ENCODE data around the gene RNF31. TPM values are rescaled to one million over a fixed set of nuclear protein-coding genes. Genes with fewer than 3 reads are reported as not detected.
A peak's percentile ranks its signal among the peaks of the same experiment; 100 is the strongest.
"Not testable (repeated sequence)": the region's sequence is repeated elsewhere in the genome, so short reads cannot be mapped to it uniquely, and the experiment has no call there.

Gene RNF31
- total RNA-seq, 5 donors from 2014 or later (not counting 1 experiment from before 2014, with no cell fraction given): 67.7 to 131 (median 100) TPM

DNA sequence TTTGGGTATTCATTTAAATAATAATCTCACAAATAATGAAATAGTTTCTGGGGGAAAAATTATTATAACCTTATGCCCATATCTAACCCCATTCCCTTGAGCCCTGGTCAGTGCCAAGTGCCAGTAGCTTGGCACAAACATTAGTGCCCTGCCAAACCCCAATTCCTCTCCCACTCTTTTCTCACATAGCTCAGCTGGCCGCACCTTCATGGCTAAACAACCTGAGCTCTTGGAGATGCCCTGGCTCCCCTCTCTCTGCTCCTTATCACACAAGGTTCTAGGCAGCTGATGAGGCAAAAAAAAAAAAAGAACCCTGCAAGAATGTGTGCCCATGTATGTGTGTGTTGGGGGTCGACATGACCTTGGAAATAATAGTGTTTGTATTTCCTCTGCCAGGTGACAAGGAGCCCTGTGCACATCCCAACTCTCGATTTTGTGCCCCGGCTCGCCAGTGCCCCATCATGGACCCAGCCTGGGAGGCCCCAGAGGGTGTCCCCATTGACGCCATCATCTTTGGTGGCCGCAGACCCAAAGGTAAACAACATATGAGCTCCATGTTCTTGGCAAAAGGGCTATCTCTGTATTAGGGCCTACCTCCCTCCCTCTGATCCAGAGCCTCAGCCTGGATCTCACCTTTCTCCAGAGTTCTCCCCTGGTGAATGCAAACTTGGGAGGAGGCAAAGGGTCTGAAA, 44.8 kb upstream of the RNF31 start:
- Histone ChIP-seq H3K4me1 (ENCODE audit: control insufficient read depth in 1 of 2, extremely low read depth in 1 of 2, insufficient read depth in 2 of 2, low read length in 2 of 2) (no peaks in the 10 kb centered on the region), H3K9me3 (no peaks in the 10 kb centered on the region), H3K4me3 (ENCODE audit: control insufficient read depth in 1 of 2, extremely low read depth in 1 of 2, low read length in 1 of 2) (no peak overlapping the region), H3K36me3 (ENCODE audit: control insufficient read depth in 2 of 2, extremely low read depth in 1 of 2, insufficient read depth in 1 of 2, low read length in 1 of 2) (peaks cover 8 to 39% of the 10 kb centered on the region in 2 donors), H3K27me3 (replicated peaks in 1 of 2; ENCODE audit: control insufficient read depth in 2 of 2, extremely low read depth in 1 of 2, insufficient read depth in 2 of 2, low read length in 1 of 2) (no peaks in the 10 kb centered on the region), H3K27ac (ENCODE audit: low read length) (no peak overlapping the region)
- peaks cover 44% of the 10 kb centered on the region for H3K36me3 Mint-ChIP-seq
- peaks cover 0 to 3% (median 0%) of the 10 kb centered on the region in 3 donors for H3K4me1 Mint-ChIP-seq
- H3K27me3 Mint-ChIP-seq: no peaks in the 10 kb centered on the region
- peaks cover 0 to 4% (median 0%) of the 10 kb centered on the region in 3 donors for H3K9me3 Mint-ChIP-seq
- ChIA-PET POLR2A (no interaction called here), CTCF (interaction anchor here in 1 of 2 donors (0.6 kb wide), 1 partner anchor 252 kb away, joined by 4 read pairs; no protein-coding TSS in a partner anchor)
- DNase-seq (no peak), ATAC-seq (replicated peaks in 1 of 4) (no peak)
- peak overlapping the region in 1 of 2 donors; percentile 16 for H3K27ac Mint-ChIP-seq
- WGBS (ENCODE audit: insufficient coverage): 100% methylated on average over 1 of the region's 7 CpGs
- H3K4me3 Mint-ChIP-seq: no peak overlapping the region

DNA sequence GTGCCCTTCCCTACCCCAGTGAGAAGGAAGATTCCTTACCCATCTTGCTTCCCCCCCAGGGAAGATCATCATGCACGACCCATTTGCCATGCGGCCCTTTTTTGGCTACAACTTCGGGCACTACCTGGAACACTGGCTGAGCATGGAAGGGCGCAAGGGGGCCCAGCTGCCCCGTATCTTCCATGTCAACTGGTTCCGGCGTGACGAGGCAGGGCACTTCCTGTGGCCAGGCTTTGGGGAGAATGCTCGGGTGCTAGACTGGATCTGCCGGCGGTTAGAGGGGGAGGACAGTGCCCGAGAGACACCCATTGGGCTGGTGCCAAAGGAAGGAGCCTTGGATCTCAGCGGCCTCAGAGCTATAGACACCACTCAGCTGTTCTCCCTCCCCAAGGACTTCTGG, 43.8 kb upstream of the RNF31 start:
- WGBS (ENCODE audit: insufficient coverage): 100% methylated on average over 8 of the region's 13 CpGs
- H3K27ac ChIP-seq (ENCODE audit: low read length): no peak overlapping the region
- Mint-ChIP-seq H3K4me1 (peaks cover 2 to 6% (median 3%) of the 10 kb centered on the region in 3 donors), H3K27me3 (no peaks in the 10 kb centered on the region), H3K27ac (no peak overlapping the region), H3K36me3 (peaks cover 44% of the 10 kb centered on the region), H3K4me3 (no peak overlapping the region), H3K9me3 (peaks cover 0 to 4% (median 0%) of the 10 kb centered on the region in 3 donors)
- no peaks in the 10 kb centered on the region for H3K27me3 ChIP-seq (replicated peaks in 1 of 2; ENCODE audit: control insufficient read depth in 2 of 2, extremely low read depth in 1 of 2, insufficient read depth in 2 of 2, low read length in 1 of 2)
- H3K4me1 ChIP-seq (ENCODE audit: control insufficient read depth in 1 of 2, extremely low read depth in 1 of 2, insufficient read depth in 2 of 2, low read length in 2 of 2): peaks cover 0 to under 1% of the 10 kb centered on the region in 2 experiments
- H3K36me3 ChIP-seq (ENCODE audit: control insufficient read depth in 2 of 2, extremely low read depth in 1 of 2, insufficient read depth in 1 of 2, low read length in 1 of 2): peaks cover 4 to 36% of the 10 kb centered on the region in 2 donors
- CTCF ChIA-PET: no interaction called here
- no peak overlapping the region for H3K4me3 ChIP-seq (ENCODE audit: control insufficient read depth in 1 of 2, extremely low read depth in 1 of 2, low read length in 1 of 2)
- ATAC-seq (replicated peaks in 1 of 4) (no peak), DNase-seq (no peak)
- H3K9me3 ChIP-seq: no peaks in the 10 kb centered on the region
- POLR2A ChIA-PET: interaction anchor here in 1 of 2 donors (0.5 to 0.8 kb wide), 2 partner anchors 10 to 192 kb away, joined by 3 to 6 read pairs; no protein-coding TSS in a partner anchor

DNA sequence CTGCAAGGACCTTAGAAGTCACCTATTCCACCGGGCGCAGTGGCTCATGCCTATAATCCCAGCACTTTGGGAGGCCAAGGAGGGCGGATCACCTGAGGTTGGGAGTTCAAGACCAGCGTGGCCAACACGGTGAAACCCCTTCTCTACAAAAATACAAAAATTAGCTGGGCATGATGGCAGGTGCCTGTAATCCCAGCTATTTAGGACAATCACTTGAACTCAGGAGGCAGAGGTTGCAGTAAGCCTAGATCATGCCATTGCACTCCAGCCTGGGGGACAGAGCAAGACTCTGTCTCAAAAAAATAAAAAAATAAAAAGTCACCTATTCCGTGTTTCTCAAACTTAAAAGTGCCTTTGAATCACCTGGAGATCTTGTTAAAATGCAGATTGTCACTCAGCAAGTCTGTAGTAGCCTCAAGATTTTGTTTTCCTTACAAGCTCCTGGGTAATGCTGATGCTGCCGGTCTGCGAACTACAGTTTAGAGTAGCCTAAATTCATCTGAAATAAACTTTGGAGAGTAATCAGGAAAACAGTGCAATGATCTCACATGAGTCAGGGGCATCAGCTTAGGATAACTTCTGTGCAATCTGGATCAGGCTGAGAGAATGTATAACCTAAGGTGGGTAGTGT, 41.6 kb upstream of the RNF31 start:
- H3K27me3 Mint-ChIP-seq; DNase-seq; H3K4me3 ChIP-seq (ENCODE audit: control insufficient read depth in 1 of 2, extremely low read depth in 1 of 2, low read length in 1 of 2); H3K27ac ChIP-seq (ENCODE audit: low read length); H3K4me3 Mint-ChIP-seq; H3K9me3 ChIP-seq; H3K9me3 Mint-ChIP-seq; ATAC-seq (replicated peaks in 1 of 4); H3K27me3 ChIP-seq (replicated peaks in 1 of 2; ENCODE audit: control insufficient read depth in 2 of 2, extremely low read depth in 1 of 2, insufficient read depth in 2 of 2, low read length in 1 of 2); POLR2A ChIA-PET: not testable (repeated sequence)
- Mint-ChIP-seq H3K27ac (peak overlapping the region; percentile 28 to 41), H3K36me3 (peaks cover 29% of the 10 kb centered on the region), H3K4me1 (peaks cover 11 to 17% (median 13%) of the 10 kb centered on the region in 3 donors)
- H3K36me3 ChIP-seq (ENCODE audit: control insufficient read depth in 2 of 2, extremely low read depth in 1 of 2, insufficient read depth in 1 of 2, low read length in 1 of 2): peaks cover 0 to 14% of the 10 kb centered on the region in 2 donors
- 95% methylated on average over 4 of the region's 8 CpGs for WGBS (ENCODE audit: insufficient coverage)
- peaks cover 3 to 12% of the 10 kb centered on the region in 2 experiments for H3K4me1 ChIP-seq (ENCODE audit: control insufficient read depth in 1 of 2, extremely low read depth in 1 of 2, insufficient read depth in 2 of 2, low read length in 2 of 2)
- CTCF ChIA-PET: interaction anchor here (2.0 to 2.1 kb wide), 2 partner anchors 9 to 15 kb away, joined by 5 to 7 read pairs; partner anchors contain the start of genes DCAF11 (in 1 of the 2) and NRL (in 1 of the 2)

DNA sequence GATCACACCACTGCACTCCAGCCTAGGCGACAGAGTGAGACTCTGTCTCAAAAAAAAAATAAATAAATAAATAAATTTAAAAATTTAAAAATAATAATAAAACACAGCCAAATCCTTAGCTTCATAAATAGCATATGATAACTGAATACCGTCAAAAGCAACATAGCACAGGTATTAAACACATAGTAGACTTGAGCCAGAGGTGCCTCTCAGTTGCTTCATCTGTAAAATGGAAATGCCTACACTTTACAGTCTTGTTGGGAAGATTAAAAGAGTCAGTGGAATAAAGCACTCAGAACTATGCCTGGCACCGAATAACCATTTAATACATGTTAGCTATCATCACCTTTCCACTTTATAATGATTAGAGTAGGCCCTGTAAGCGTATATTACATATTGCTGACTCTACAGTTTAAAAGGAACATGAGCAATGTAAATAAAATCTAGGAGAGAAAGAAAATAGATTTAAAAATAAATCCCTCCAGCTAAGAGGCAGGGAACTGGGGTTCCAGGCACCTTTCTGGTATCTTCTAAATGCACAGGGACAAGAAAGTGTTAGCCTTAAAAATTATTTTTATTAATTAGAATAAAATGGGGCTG, 40.5 kb upstream of the RNF31 start:
- WGBS (ENCODE audit: insufficient coverage): no CpG with 5 or more reads among the region's 4 CpGs
- Histone ChIP-seq H3K27ac (ENCODE audit: low read length) (no peak overlapping the region), H3K4me1 (ENCODE audit: control insufficient read depth in 1 of 2, extremely low read depth in 1 of 2, insufficient read depth in 2 of 2, low read length in 2 of 2) (peaks cover 3 to 12% of the 10 kb centered on the region in 2 experiments), H3K9me3 (no peaks in the 10 kb centered on the region), H3K27me3 (replicated peaks in 1 of 2; ENCODE audit: control insufficient read depth in 2 of 2, extremely low read depth in 1 of 2, insufficient read depth in 2 of 2, low read length in 1 of 2) (no peaks in the 10 kb centered on the region), H3K36me3 (ENCODE audit: control insufficient read depth in 2 of 2, extremely low read depth in 1 of 2, insufficient read depth in 1 of 2, low read length in 1 of 2) (peaks cover 0 to 12% of the 10 kb centered on the region in 2 donors), H3K4me3 (ENCODE audit: control insufficient read depth in 1 of 2, extremely low read depth in 1 of 2, low read length in 1 of 2) (no peak overlapping the region)
- no peak for DNase-seq
- no peak overlapping the region for H3K4me3 Mint-ChIP-seq
- H3K4me1 Mint-ChIP-seq: peaks cover 11 to 18% (median 13%) of the 10 kb centered on the region in 3 donors
- ChIA-PET POLR2A (interaction anchor here (0.6 kb wide), 3 partner anchors 15 to 480 kb away, joined by 3 to 4 read pairs (median 3); no protein-coding TSS in a partner anchor), CTCF (interaction anchor here (0.6 to 5.5 kb wide), 7 partner anchors 8 to 54 kb away, joined by 3 to 96 read pairs (median 5); partner anchors contain the start of genes DCAF11 (in 1 of the 2), IRF9 (in 1 of the 2), NRL (in 1 of the 2) and PCK2 (in 1 of the 2))
- H3K36me3 Mint-ChIP-seq: peaks cover 25% of the 10 kb centered on the region
- peaks cover 0 to 4% (median 0%) of the 10 kb centered on the region in 3 donors for H3K9me3 Mint-ChIP-seq
- H3K27me3 Mint-ChIP-seq: no peaks in the 10 kb centered on the region
- H3K27ac Mint-ChIP-seq: no peak overlapping the region
- ATAC-seq (replicated peaks in 1 of 4): no peak

DNA sequence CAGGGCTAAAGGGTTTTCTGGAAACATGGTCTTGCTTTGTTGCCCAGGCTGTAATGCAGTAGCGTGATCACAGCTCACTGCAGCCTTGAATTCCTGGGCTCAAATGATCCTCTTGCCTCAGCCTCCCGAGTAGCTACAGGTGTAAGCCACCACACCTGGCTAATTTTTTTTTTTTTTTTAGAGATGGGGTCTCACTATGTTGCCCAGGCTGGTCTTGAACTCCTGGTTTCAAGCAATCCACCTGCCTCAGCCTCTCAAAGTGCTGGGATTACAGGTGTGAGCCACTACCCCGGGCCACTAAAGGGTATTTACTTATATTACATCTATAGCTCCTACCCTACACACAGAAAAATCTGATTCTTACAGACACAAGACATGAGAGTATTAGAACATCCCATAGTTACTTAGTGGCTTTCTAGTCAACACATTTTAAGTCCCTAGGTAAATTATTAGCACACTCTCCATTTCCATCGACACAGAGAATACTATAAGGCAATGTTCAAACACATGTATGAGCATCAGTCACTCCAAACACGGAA, 38.9 kb upstream of the RNF31 start:
- no peaks in the 10 kb centered on the region for H3K9me3 ChIP-seq
- peaks cover 3 to 14% of the 10 kb centered on the region in 2 experiments for H3K4me1 ChIP-seq (ENCODE audit: control insufficient read depth in 1 of 2, extremely low read depth in 1 of 2, insufficient read depth in 2 of 2, low read length in 2 of 2)
- ChIA-PET POLR2A (interaction anchor here (0.5 to 0.7 kb wide), 5 partner anchors 14 to 331 kb away, joined by 3 to 6 read pairs (median 3); partner anchors contain the start of genes DHRS1 (in 1 of the 2) and NOP9 (in 1 of the 2)), CTCF (interaction anchor here (0.5 to 5.5 kb wide), 34 partner anchors 10 to 787 kb away, joined by 3 to 96 read pairs (median 4); partner anchors contain the start of genes PCK2 (in 2 of the 2), AP1G2 (in 1 of the 2), EMC9 (in 1 of the 2) and IRF9 (in 1 of the 2))
- peak; percentile 29 to 41 (median 36) for ATAC-seq (replicated peaks in 1 of 4)
- H3K4me1 Mint-ChIP-seq: peaks cover 11 to 20% (median 13%) of the 10 kb centered on the region in 3 donors
- H3K27ac Mint-ChIP-seq: peak overlapping the region; percentile 94 to 98
- no peak for DNase-seq
- peak overlapping the region in 1 of 3 donors; percentile 5 for H3K4me3 Mint-ChIP-seq
- H3K27ac ChIP-seq (ENCODE audit: low read length): peak overlapping the region; percentile 79
- H3K4me3 ChIP-seq (ENCODE audit: control insufficient read depth in 1 of 2, extremely low read depth in 1 of 2, low read length in 1 of 2): no peak overlapping the region
- H3K27me3 Mint-ChIP-seq: no peaks in the 10 kb centered on the region
- peaks cover 0 to 4% of the 10 kb centered on the region in 2 donors for H3K36me3 ChIP-seq (ENCODE audit: control insufficient read depth in 2 of 2, extremely low read depth in 1 of 2, insufficient read depth in 1 of 2, low read length in 1 of 2)
- peaks cover 0 to 4% (median 0%) of the 10 kb centered on the region in 3 donors for H3K9me3 Mint-ChIP-seq
- peaks cover 16% of the 10 kb centered on the region for H3K36me3 Mint-ChIP-seq
- 100% methylated on average over 1 of the region's 5 CpGs for WGBS (ENCODE audit: insufficient coverage)
- H3K27me3 ChIP-seq (replicated peaks in 1 of 2; ENCODE audit: control insufficient read depth in 2 of 2, extremely low read depth in 1 of 2, insufficient read depth in 2 of 2, low read length in 1 of 2): no peaks in the 10 kb centered on the region
